PC-3 (cell line): ENCODE data around the gene ALPG. TPM values are rescaled to one million over a fixed set of nuclear protein-coding genes. Genes with fewer than 3 reads are reported as not detected.

ENCODE experiments used
- ATAC-seq: fragments of 200-7000 bp; cut with Tn5 transposase; 2 replicates; pipeline ENCODE4 v1.9.1; 2020; ENCODE audit warnings: mild to moderate bottlenecking, moderate library complexity
- BruUV-seq: library from RNA; stranded (reverse); fragments of 400-500 nt; replicated peaks from 2 replicates; lab custom pipeline; 2021; lab: Mats Ljungman, UMichigan
- CTCF ChIA-PET: fragments of 300-600 bp; sonication (Branson Sonifier 250); formaldehyde crosslinking; loops from one replicate; lab custom pipeline; 2022; ENCODE audit warnings: antibody characterized with exemption; lab: Charles Lee
- POLR2A ChIA-PET: fragments of 300-600 bp; sonication (Branson Sonifier 250); formaldehyde crosslinking; loops from one replicate; lab custom pipeline; 2022; ENCODE audit warnings: antibody characterized with exemption; ENCODE audit not compliant: unreplicated experiment; lab: Charles Lee
- DNase-seq: peaks from one replicate; pipeline ENCODE4 v3.0.0-alpha.2; 2015
- H2AFZ ChIP-seq: fragments of 300-600 bp; sonication (generic); 2 replicates; pipeline ENCODE4 v1.6.0; 2016; ENCODE audit warnings: antibody characterized with exemption, low read length
- H3F3A ChIP-seq: fragments of 300-600 bp; sonication (generic); one replicate; pipeline ENCODE4 v1.6.0; 2017; ENCODE audit warnings: antibody characterized with exemption, low read length, control low read depth, mild to moderate bottlenecking; ENCODE audit not compliant: unreplicated experiment
- H3K27ac ChIP-seq: fragments of 300-600 bp; sonication (generic); 2 replicates; pipeline ENCODE4 v1.5.1; 2016; ENCODE audit warnings: mild to moderate bottlenecking, low read length
- H3K27me3 ChIP-seq: fragments of 300-600 bp; sonication (generic); 2 replicates; pipeline ENCODE4 v1.6.1; 2016; ENCODE audit warnings: low read length, mixed read lengths
- H3K36me3 ChIP-seq: fragments of 300-600 bp; sonication (generic); 2 replicates; pipeline ENCODE4 v1.6.1; 2016; ENCODE audit warnings: low read depth, mixed run types, low read length, mixed read lengths
- H3K4me1 ChIP-seq: fragments of 300-600 bp; sonication (generic); 2 replicates; pipeline ENCODE4 v1.5.1; 2016; ENCODE audit warnings: low read length; ENCODE audit not compliant: insufficient read depth
- H3K4me2 ChIP-seq: fragments of 300-600 bp; sonication (generic); 2 replicates; pipeline ENCODE4 v1.6.0; 2016; ENCODE audit warnings: low read length
- H3K4me3 ChIP-seq: fragments of 300-600 bp; sonication (generic); 2 replicates; pipeline ENCODE4 v1.5.1; 2016; ENCODE audit warnings: mild to moderate bottlenecking, low read length, mixed read lengths
- H3K79me2 ChIP-seq: fragments of 300-600 bp; sonication (generic); 2 replicates; pipeline ENCODE4 v1.6.1; 2017; ENCODE audit warnings: low read length, mixed read lengths
- H3K9ac ChIP-seq: fragments of 300-600 bp; sonication (generic); 2 replicates; pipeline ENCODE4 v1.6.0; 2016; ENCODE audit warnings: mild to moderate bottlenecking, low read length
- H3K9me2 ChIP-seq: fragments of 300-600 bp; sonication (generic); replicated peaks from 2 replicates; pipeline ENCODE4 v1.6.1; 2016; ENCODE audit warnings: mixed run types, low read length, mixed read lengths
- H3K9me3 ChIP-seq: fragments of 300-600 bp; sonication (generic); 2 replicates; pipeline ENCODE4 v1.6.1; 2016; ENCODE audit warnings: low read length, mixed read lengths
- H4K20me1 ChIP-seq: fragments of 300-600 bp; sonication (generic); 2 replicates; pipeline ENCODE4 v1.6.1; 2016; ENCODE audit warnings: low read length, mixed read lengths
- CTCF ChIP-seq: fragments of 300-600 bp; sonication (generic); conservative IDR thresholded peaks from 2 replicates; pipeline ENCODE4 v1.5.1; 2017; ENCODE audit warnings: antibody characterized with exemption, low read depth, mild to moderate bottlenecking, low read length
- EZH2 ChIP-seq: fragments of 300-600 bp; sonication (generic); IDR thresholded peaks from one replicate; pipeline ENCODE4 v1.6.1; 2017; ENCODE audit warnings: antibody characterized with exemption, mild to moderate bottlenecking, low read length; ENCODE audit not compliant: unreplicated experiment
- EZH2phosphoT487 ChIP-seq: fragments of 300-600 bp; sonication (generic); IDR thresholded peaks from 2 replicates; pipeline ENCODE4 v1.6.1; 2018; ENCODE audit warnings: mild to moderate bottlenecking, antibody characterized with exemption, low read length, borderline replicate concordance
- intact Hi-C: fragments of 100-400 bp; cut with micrococcal nuclease; formaldehyde crosslinking; loops from 2 replicates; pipeline ENCODE4 v1.9.0; 2023
- total RNA-seq: library from RNA; depleted of rRNA; stranded (reverse); fragments of >200 nt; gene quantifications from 2 replicates; pipeline ENCODE4 v1.2.3, GENCODE V29; 2014

ALPG gene
- total RNA-seq, 1 experiment from 2014 or later: 0.18 TPM

- no peak overlapping the region for H3K27ac ChIP-seq
- H3K4me1 ChIP-seq: no peaks in the 10 kb centered on the region
- no peak overlapping the region for H3K9ac ChIP-seq
- no peak overlapping the region for H3K4me3 ChIP-seq
- H3F3A ChIP-seq: no peaks in the 10 kb centered on the region
- no peaks in the 10 kb centered on the region for H4K20me1 ChIP-seq
- intact Hi-C loops: no loop called here
- BruUV-seq: no TSS peak
- no peaks in the 10 kb centered on the region for H3K79me2 ChIP-seq
- no peak for ATAC-seq
- no peaks in the 10 kb centered on the region for H3K9me3 ChIP-seq
- H3K36me3 ChIP-seq: no peaks in the 10 kb centered on the region
- H3K9me2 ChIP-seq: no peaks in the 10 kb centered on the region
- no peak overlapping the region for H2AFZ ChIP-seq
- POLR2A ChIA-PET: no interaction called here
- DNase-seq: no peak
- CTCF ChIA-PET: no interaction called here
- TF ChIP-seq EZH2: no peak
- TF ChIP-seq CTCF: no peak
- TF ChIP-seq EZH2phosphoT487: no peak
- peaks cover 24% of the 10 kb centered on the region for H3K27me3 ChIP-seq
- H3K4me2 ChIP-seq: no peak overlapping the region
Measured at GRCh38 chr2:232415736-232416520, 9.3 kb downstream of the ALPG start.

GRCh38 chr2:232416521-232417470 lies 10.2 kb downstream of the ALPG start:
- Histone ChIP-seq H3K27ac (no peak overlapping the region), H3K9ac (no peak overlapping the region), H3K9me3 (no peaks in the 10 kb centered on the region), H3K79me2 (no peaks in the 10 kb centered on the region), H3F3A (no peaks in the 10 kb centered on the region), H3K4me1 (no peaks in the 10 kb centered on the region), H4K20me1 (no peaks in the 10 kb centered on the region), H2AFZ (no peak overlapping the region), H3K27me3 (peaks cover 24% of the 10 kb centered on the region), H3K4me3 (no peak overlapping the region), H3K4me2 (no peak overlapping the region), H3K9me2 (no peaks in the 10 kb centered on the region), H3K36me3 (no peaks in the 10 kb centered on the region)
- intact Hi-C loops: no loop called here
- no peak for TF ChIP-seq EZH2
- no peak for TF ChIP-seq CTCF
- TF ChIP-seq EZH2phosphoT487: no peak
- ChIA-PET POLR2A (no interaction called here), CTCF (no interaction called here)
- DNase-seq: no peak
- no TSS peak for BruUV-seq
- ATAC-seq: no peak
